Colonic mucosa (tissue), 4 donors: ENCODE results near the gene RNF214. TPM values are rescaled to one million over a fixed set of nuclear protein-coding genes. Genes with fewer than 3 reads are reported as not detected.
"Not testable (repeated sequence)": the region's sequence is repeated elsewhere in the genome, so short reads cannot be mapped to it uniquely, and the experiment has no call there.

ENCODE experiments used
- DNase-seq: peaks from one replicate; pipeline ENCODE4 v3.0.0-alpha.2; 2020
- H3K27ac ChIP-seq: fragments of 200-600 bp; one replicate; pipeline ENCODE4 v1.8.0; 2021
- H3K27me3 ChIP-seq: fragments of 200-600 bp; one replicate; pipeline ENCODE4 v1.8.0; 2021
- H3K36me3 ChIP-seq: fragments of 200-600 bp; one replicate; pipeline ENCODE4 v1.8.0; 2021
- H3K4me1 ChIP-seq: fragments of 200-600 bp; one replicate; pipeline ENCODE4 v1.8.0; 2021; ENCODE audit warnings: mild to moderate bottlenecking
- H3K4me3 ChIP-seq: fragments of 200-600 bp; one replicate; pipeline ENCODE4 v1.8.0; 2021
- H3K9ac ChIP-seq, 2 donors: one replicate each; pipeline ENCODE4 v1.7.0; 2013; ENCODE audit warnings: control low read depth in 2 of 2, low read depth in 2 of 2, low read length in 2 of 2
- H3K9me3 ChIP-seq: fragments of 200-600 bp; one replicate; pipeline ENCODE4 v1.8.0; 2021
- intact Hi-C: fragments of 100-400 bp; cut with DNase I; formaldehyde crosslinking; loops from one replicate; pipeline ENCODE4 v1.14.1; 2022
- total RNA-seq, 2 donors: library from RNA; stranded (reverse); fragmentation: NEBNext Ultra II Directional in 1 of 2; extraction: Animal tissue kit (Norgen Biotek cat#: 25700) in 1 of 2; gene quantifications; one replicate each; pipeline ENCODE4 v1.2.1, GENCODE V29; 2021
- TF ChIP-seq, protein P1 (sequence below): fragments of 200-600 bp; IDR thresholded peaks from one replicate; pipeline ENCODE4 v1.8.0; 2022; ENCODE audit warnings: antibody characterized with exemption, mild to moderate bottlenecking
- donor health status: healthy.
- donor health status: DM: no; HTN: no; CAD: no.
- donor health status: DM: no; HTN: no; CAD: no.

RNF214 gene
- total RNA-seq, 2 donors from 2014 or later: 20.0 to 20.3 TPM

DNA sequence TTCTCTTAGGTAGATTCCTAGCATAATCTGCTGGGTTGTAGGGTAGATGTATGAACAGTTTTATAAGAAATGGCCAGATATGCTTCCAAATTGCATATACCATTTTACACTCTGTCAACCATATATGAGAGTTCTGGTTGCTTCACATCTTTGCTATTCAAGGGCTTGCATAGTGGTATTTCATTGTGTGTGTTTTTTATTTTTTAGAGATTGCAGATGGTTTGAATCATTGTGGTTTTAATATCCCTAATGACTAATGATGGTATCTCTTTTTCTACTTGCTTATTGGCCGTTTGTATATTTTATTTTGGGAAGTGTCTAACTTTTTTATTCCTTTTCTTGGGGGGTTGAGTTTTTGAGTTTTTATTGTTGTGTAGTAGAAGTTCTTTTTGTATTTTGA lies 26.9 kb downstream of the RNF214 start:
- DNase-seq: no peak
- H3K9ac ChIP-seq: no peak overlapping the region
- H3K9me3 ChIP-seq: no peaks in the 10 kb centered on the region
- H3K27me3 ChIP-seq: no peaks in the 10 kb centered on the region
- TF ChIP-seq, protein P1, sequence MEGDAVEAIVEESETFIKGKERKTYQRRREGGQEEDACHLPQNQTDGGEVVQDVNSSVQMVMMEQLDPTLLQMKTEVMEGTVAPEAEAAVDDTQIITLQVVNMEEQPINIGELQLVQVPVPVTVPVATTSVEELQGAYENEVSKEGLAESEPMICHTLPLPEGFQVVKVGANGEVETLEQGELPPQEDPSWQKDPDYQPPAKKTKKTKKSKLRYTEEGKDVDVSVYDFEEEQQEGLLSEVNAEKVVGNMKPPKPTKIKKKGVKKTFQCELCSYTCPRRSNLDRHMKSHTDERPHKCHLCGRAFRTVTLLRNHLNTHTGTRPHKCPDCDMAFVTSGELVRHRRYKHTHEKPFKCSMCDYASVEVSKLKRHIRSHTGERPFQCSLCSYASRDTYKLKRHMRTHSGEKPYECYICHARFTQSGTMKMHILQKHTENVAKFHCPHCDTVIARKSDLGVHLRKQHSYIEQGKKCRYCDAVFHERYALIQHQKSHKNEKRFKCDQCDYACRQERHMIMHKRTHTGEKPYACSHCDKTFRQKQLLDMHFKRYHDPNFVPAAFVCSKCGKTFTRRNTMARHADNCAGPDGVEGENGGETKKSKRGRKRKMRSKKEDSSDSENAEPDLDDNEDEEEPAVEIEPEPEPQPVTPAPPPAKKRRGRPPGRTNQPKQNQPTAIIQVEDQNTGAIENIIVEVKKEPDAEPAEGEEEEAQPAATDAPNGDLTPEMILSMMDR: no peak
- intact Hi-C loops: no loop called here
- H3K36me3 ChIP-seq: no peaks in the 10 kb centered on the region
- no peak overlapping the region for H3K27ac ChIP-seq
- no peaks in the 10 kb centered on the region for H3K4me1 ChIP-seq
- H3K4me3 ChIP-seq: no peak overlapping the region

DNA sequence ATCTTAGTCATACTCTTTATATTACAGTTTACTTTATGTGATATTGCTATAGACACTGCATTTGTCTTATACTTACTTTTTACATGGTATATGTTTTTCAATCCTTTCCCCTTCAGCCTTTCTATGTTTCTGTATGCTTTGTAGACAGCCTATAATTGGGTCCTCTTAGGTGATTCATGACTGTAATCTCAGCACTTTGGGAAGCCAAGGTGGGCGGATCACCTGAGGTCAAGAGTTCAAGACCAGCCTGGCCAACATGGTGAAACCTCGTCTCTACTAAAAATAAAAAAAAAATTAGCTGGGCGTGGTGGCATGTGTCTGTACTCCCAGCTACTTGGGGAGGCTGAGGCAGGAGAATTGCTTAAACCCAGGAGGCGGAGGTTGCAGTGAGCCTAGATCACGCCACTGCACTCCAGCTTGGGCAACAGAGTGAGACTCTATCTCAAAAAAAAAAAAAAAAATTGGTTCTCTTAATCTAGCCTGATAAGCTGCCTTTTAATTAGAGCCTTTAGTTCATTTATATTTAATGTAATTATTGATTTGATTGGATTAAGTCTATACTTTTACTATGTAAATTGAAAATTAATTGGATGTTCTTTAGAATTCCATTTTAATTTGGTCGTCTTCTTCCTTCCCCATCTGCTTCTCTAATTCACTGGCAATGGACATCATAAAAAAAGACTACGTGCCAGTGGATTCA lies 32.3 kb downstream of the RNF214 start:
- H3K36me3 ChIP-seq, H3K9ac ChIP-seq, H3K4me1 ChIP-seq, intact Hi-C loops, H3K27ac ChIP-seq, H3K9me3 ChIP-seq, H3K4me3 ChIP-seq, DNase-seq, H3K27me3 ChIP-seq: not testable (repeated sequence)

DNA sequence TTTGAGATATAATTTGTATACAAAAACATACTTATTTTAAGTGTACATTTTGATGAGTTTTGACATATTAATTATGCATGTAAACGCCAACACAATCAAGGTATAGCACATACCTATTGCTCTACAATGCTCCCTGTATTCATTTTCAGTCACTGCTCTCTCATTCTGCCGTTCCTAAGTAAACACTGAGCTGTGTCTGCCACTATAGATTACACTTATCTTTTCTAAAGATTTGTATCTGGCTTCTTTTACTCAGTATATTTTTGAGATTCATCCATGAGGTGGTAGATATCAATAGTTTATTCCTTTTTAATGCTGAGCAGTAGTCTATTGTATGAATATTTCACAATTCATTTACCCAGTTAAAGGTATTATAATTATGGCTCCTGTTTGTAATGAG lies 33.3 kb downstream of the RNF214 start:
- intact Hi-C loops: no loop called here
- no peak for DNase-seq
- Histone ChIP-seq H3K27ac (no peak overlapping the region), H3K27me3 (no peaks in the 10 kb centered on the region), H3K4me3 (no peak overlapping the region), H3K9me3 (no peaks in the 10 kb centered on the region), H3K9ac (no peak overlapping the region), H3K36me3 (no peaks in the 10 kb centered on the region), H3K4me1 (no peaks in the 10 kb centered on the region)
- TF ChIP-seq, protein P1: no peak

DNA sequence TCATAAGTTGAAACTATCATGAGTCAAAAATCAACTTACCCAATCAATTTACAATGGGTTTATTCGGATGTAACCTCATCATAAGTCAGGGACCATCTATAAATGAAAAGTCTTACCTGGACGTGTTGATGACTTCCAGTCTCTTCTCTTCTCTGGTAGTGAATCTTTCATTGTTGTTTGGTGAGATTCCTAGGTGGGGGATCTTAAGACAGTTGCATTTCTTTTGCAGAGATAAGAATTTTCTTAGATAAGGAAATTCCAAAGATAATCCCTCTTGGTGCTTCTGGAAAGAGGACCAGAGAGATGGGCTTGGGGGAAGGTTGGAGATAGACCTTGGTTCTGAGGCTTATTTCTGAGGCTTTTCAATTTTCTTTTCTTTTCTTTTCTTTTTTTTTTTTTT lies 37.4 kb downstream of the RNF214 start:
- Histone ChIP-seq H3K36me3 (no peaks in the 10 kb centered on the region), H3K9me3 (no peaks in the 10 kb centered on the region), H3K9ac (no peak overlapping the region), H3K4me1 (no peaks in the 10 kb centered on the region), H3K27me3 (no peaks in the 10 kb centered on the region), H3K27ac (no peak overlapping the region), H3K4me3 (no peak overlapping the region)
- intact Hi-C loops: no loop called here
- DNase-seq: no peak
- TF ChIP-seq, protein P1: no peak

DNA sequence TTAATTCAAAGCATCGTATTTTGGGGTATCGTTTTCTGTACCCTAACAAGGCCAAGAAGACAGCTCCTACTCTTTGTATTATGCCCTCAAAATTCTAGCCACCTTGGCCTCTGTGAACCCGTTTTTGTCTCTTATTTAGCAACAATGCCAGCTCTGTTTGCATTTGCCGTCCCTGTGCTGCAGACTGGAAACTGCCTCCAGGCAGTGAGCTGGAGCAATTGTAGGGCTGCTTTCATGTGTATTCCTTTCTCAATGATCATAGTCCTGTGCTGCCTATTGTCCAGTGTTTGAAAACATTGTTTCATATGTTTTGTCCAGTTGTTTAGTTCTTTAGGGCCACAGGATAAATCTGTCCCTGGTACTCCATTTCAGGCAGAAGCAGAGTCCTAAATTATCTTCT lies 38.7 kb downstream of the RNF214 start:
- TF ChIP-seq, protein P1: no peak
- intact Hi-C loops: no loop called here
- Histone ChIP-seq H3K4me1 (no peaks in the 10 kb centered on the region), H3K9ac (no peak overlapping the region), H3K4me3 (no peak overlapping the region), H3K36me3 (no peaks in the 10 kb centered on the region), H3K9me3 (no peaks in the 10 kb centered on the region), H3K27ac (no peak overlapping the region), H3K27me3 (no peaks in the 10 kb centered on the region)
- DNase-seq: no peak

DNA sequence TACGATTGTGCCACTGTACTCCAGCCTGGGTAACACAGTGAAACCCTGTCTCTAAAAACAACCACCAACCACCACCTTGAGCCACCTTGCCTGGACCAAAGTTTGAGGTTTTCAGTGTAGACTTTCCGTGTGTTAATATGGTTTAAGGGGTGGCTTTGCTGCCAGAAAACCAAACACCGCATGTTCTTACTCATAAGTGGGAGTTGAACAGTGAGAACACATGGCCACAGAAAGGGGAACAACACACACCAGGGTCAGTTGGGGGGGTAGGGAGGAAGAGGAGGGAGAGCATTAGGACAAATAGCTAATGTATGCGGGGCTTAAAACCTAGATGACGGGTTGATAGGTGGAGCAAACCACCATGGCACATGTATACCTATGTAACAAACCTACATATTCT lies 39.7 kb downstream of the RNF214 start:
- DNase-seq, H3K4me1 ChIP-seq, H3K9ac ChIP-seq, H3K36me3 ChIP-seq, H3K27ac ChIP-seq, intact Hi-C loops, H3K27me3 ChIP-seq, H3K4me3 ChIP-seq, H3K9me3 ChIP-seq: not testable (repeated sequence)
